ENCODE results near the gene NINJ1.

GRCh38 chr9:93117924-93118862, 15.9 kb downstream of the NINJ1 start:
- TF ChIP-seq CTCF (IDR thresholded peaks at IDR 0.05) (no peak), POLR2A (IDR thresholded peaks at IDR 0.05) (no peak), POLR2AphosphoS5 (IDR thresholded peaks at IDR 0.05) (no peak)
